ENCODE data around the gene TIAM2.

Gene TIAM2

DNA sequence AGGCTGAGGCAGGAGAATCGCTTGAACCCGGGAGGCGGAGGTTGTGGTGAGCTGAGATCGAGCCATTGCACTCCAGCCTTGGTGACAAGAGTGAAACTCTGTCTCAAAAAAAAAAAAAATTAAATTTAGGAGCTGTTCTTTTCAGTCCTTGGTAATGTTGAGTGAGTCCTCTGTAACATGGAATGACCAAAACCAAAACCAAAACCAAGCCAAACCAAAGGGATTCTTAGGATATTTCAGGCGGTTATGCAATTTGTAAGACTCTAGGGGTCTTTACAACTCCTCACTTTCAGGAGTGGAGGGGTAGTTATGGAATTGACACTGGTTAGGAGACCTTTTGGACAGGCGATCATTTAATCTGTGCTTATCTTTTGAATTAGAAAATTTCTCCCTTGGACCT, 15.8 kb downstream of the TIAM2 start:
- H3K36me3 ChIP-seq (ENCODE audit: insufficient read depth, low read length) = no peaks in the 10 kb centered on the region
- H3K27me3 ChIP-seq (ENCODE audit: insufficient read depth, low read length) = no peaks in the 10 kb centered on the region
- H3K79me2 ChIP-seq (ENCODE audit: insufficient read depth, low read length) = no peaks in the 10 kb centered on the region
- no peak overlapping the region for H3K4me2 ChIP-seq (ENCODE audit: low read length)
- no peak overlapping the region for H3K27ac ChIP-seq (ENCODE audit: low read depth, low read length, poor library complexity, severe bottlenecking)
- H3K9me3 ChIP-seq (ENCODE audit: low read length) = no peaks in the 10 kb centered on the region
- no peak overlapping the region for H2AFZ ChIP-seq (ENCODE audit: low read length)
- no peaks in the 10 kb centered on the region for H3K4me1 ChIP-seq (ENCODE audit: insufficient read depth, low read length, severe bottlenecking)
- TF ChIP-seq, protein P1, sequence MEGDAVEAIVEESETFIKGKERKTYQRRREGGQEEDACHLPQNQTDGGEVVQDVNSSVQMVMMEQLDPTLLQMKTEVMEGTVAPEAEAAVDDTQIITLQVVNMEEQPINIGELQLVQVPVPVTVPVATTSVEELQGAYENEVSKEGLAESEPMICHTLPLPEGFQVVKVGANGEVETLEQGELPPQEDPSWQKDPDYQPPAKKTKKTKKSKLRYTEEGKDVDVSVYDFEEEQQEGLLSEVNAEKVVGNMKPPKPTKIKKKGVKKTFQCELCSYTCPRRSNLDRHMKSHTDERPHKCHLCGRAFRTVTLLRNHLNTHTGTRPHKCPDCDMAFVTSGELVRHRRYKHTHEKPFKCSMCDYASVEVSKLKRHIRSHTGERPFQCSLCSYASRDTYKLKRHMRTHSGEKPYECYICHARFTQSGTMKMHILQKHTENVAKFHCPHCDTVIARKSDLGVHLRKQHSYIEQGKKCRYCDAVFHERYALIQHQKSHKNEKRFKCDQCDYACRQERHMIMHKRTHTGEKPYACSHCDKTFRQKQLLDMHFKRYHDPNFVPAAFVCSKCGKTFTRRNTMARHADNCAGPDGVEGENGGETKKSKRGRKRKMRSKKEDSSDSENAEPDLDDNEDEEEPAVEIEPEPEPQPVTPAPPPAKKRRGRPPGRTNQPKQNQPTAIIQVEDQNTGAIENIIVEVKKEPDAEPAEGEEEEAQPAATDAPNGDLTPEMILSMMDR (IDR thresholded peaks at IDR 0.05; ENCODE audit: low read length) = no peak
- no peak for TF ChIP-seq EZH2 (IDR thresholded peaks at IDR 0.05; ENCODE audit: borderline replicate concordance, low read length)
- H3K9ac ChIP-seq (ENCODE audit: low read length) = no peak overlapping the region
- no peak overlapping the region for H3K4me3 ChIP-seq (ENCODE audit: low read depth, low read length, poor library complexity, severe bottlenecking)
- H3K9me2 ChIP-seq (ENCODE audit: low read depth, low read length) = no peaks in the 10 kb centered on the region
- no peaks in the 10 kb centered on the region for H3F3A ChIP-seq (ENCODE audit: insufficient read depth, low read length)
- H4K20me1 ChIP-seq (ENCODE audit: insufficient read depth, low read length) = no peaks in the 10 kb centered on the region

DNA sequence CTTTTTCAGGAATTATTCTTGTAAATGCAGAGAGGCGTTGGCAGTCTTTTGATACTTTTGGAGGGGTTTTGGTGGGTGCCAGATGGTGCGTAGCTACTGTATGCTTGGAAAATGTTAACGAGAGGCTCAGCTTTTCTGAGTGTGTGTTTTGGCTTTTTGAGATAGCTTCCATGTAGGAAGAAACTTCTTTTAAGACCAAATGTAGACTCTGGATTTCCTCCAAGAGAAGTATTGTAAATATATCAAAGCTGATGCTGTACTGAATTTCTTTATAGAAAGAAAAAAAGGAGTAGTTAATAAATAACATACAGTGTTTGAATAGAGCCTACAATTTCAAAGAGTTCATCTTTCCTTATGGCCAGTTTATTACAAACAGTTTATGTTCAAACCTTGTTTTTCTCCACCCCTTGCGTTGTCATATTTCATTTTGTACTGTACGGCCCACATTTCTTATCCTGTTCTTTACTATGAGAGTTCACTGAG, 16.7 kb downstream of the TIAM2 start:
- no peaks in the 10 kb centered on the region for H3K4me1 ChIP-seq (ENCODE audit: insufficient read depth, low read length, severe bottlenecking)
- no peaks in the 10 kb centered on the region for H3K9me3 ChIP-seq (ENCODE audit: low read length)
- H3K79me2 ChIP-seq (ENCODE audit: insufficient read depth, low read length) = no peaks in the 10 kb centered on the region
- H3K27me3 ChIP-seq (ENCODE audit: insufficient read depth, low read length) = no peaks in the 10 kb centered on the region
- H2AFZ ChIP-seq (ENCODE audit: low read length) = no peak overlapping the region
- TF ChIP-seq, protein P1 (IDR thresholded peaks at IDR 0.05; ENCODE audit: low read length) = no peak
- no peak for TF ChIP-seq EZH2 (IDR thresholded peaks at IDR 0.05; ENCODE audit: borderline replicate concordance, low read length)
- no peak overlapping the region for H3K27ac ChIP-seq (ENCODE audit: low read depth, low read length, poor library complexity, severe bottlenecking)
- H3K9me2 ChIP-seq (ENCODE audit: low read depth, low read length) = no peaks in the 10 kb centered on the region
- no peak overlapping the region for H3K9ac ChIP-seq (ENCODE audit: low read length)
- no peaks in the 10 kb centered on the region for H3F3A ChIP-seq (ENCODE audit: insufficient read depth, low read length)
- H4K20me1 ChIP-seq (ENCODE audit: insufficient read depth, low read length) = no peaks in the 10 kb centered on the region
- H3K4me3 ChIP-seq (ENCODE audit: low read depth, low read length, poor library complexity, severe bottlenecking) = no peak overlapping the region
- no peaks in the 10 kb centered on the region for H3K36me3 ChIP-seq (ENCODE audit: insufficient read depth, low read length)
- no peak overlapping the region for H3K4me2 ChIP-seq (ENCODE audit: low read length)

DNA sequence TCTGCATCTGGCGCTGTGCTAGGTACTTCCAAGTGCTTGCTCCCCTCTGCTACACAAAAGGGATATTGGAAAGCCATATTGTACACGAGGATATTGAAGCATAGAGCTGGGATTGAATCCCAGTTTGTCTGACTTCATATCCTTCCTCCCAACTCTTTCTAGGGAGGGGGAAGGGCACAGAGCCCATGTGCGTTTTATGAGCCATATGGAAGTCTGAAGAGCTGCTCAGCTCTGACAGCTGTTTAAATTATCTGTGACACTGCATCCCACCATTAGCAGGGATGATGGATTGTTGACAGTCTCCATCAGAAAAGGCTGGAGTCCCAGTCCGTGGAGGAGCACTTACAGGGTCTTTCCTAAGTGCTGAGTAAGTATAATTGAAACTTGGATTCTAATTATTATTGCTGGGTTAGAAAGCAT, 18.4 kb downstream of the TIAM2 start:
- Histone ChIP-seq H3K9me3 (ENCODE audit: low read length) (no peaks in the 10 kb centered on the region), H3F3A (ENCODE audit: insufficient read depth, low read length) (no peaks in the 10 kb centered on the region), H3K27ac (ENCODE audit: low read depth, low read length, poor library complexity, severe bottlenecking) (no peak overlapping the region), H2AFZ (ENCODE audit: low read length) (no peak overlapping the region), H3K4me1 (ENCODE audit: insufficient read depth, low read length, severe bottlenecking) (no peaks in the 10 kb centered on the region), H3K9me2 (ENCODE audit: low read depth, low read length) (no peaks in the 10 kb centered on the region), H3K9ac (ENCODE audit: low read length) (no peak overlapping the region), H3K79me2 (ENCODE audit: insufficient read depth, low read length) (no peaks in the 10 kb centered on the region), H3K36me3 (ENCODE audit: insufficient read depth, low read length) (no peaks in the 10 kb centered on the region), H4K20me1 (ENCODE audit: insufficient read depth, low read length) (no peaks in the 10 kb centered on the region), H3K27me3 (ENCODE audit: insufficient read depth, low read length) (no peaks in the 10 kb centered on the region), H3K4me2 (ENCODE audit: low read length) (no peak overlapping the region), H3K4me3 (ENCODE audit: low read depth, low read length, poor library complexity, severe bottlenecking) (no peak overlapping the region)
- no peak for TF ChIP-seq EZH2 (IDR thresholded peaks at IDR 0.05; ENCODE audit: borderline replicate concordance, low read length)
- TF ChIP-seq, protein P1 (IDR thresholded peaks at IDR 0.05; ENCODE audit: low read length) = no peak

Data from OCI-LY1 (cell line).